Measurements from ENCODE around the gene MFRP. TPM values are rescaled to one million over a fixed set of nuclear protein-coding genes. Genes with fewer than 3 reads are reported as not detected.

The MFRP gene
- total and polyA plus RNA-seq, 9 of the 15 experiments (the other 6 are each of a cell fraction or from before 2014, with no cell fraction given) = not detected

DNA sequence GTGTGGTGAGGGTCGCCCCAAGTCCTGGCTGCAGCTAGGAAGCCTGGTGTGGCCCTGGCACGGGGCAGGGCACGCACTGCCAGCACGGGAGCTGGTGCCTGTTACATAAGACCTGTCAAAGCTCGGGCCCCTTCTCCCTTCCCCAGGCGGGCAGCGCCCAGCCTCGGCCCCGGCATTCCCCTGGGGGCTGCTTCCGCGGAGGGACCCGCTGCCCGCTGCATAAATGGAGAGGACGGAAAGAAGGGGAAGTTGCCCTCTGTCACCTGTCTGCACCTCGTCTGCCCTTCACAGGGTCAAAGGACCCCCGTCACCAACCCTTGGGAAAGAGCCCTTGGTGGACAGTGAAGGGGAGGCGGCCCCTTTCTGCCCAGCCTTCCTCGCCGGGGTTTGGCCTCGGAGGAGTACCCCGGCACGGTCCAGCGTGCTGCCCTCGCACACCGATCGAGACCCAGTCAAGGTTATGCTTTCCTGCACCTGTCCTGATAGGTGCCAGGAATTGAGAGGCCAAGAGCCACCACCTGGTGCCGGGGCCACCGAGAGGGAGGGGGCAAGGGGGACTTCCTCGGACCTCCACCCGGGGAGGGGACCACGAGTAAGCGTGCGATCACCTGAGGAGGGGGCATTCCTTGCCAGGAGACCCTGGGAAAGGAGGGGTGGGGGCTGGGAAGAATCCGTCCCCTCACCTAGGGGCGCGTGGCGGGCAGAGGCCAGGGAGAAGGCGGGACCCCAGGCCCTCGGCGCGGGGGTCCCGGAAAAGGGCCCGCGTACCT, 16.8 kb upstream of the MFRP start:
- ATAC-seq (no peak), DNase-seq (ENCODE audit: extremely low read depth in 1 of 4, low spot score in 3 of 4) (peak in 1 of 4 experiments; percentile 22), FAIRE-seq (no peak)
- 50% methylated on average over 19 of the region's 44 CpGs for WGBS (ENCODE audit: insufficient coverage, low coverage, missing lambda C conversion rate)
- no peaks in the 10 kb centered on the region for H3K9me3 ChIP-seq (replicated peaks; ENCODE audit: control insufficient read depth, insufficient read depth, low read depth, low read length)
- POLR2A ChIA-PET = interaction anchor here (0.6 to 3.0 kb wide), 4 partner anchors 12 to 261 kb away, joined by 3 to 24 read pairs (median 3); no protein-coding TSS in a partner anchor
- no TSS peak for BruUV-seq (replicated peaks)
- peaks cover 5% of the 10 kb centered on the region for H3K9me1 ChIP-seq (ENCODE audit: control insufficient read depth, insufficient read depth, low read length)
- H3K36me3 ChIP-seq (ENCODE audit: control insufficient read depth, insufficient read depth, low read length) = peaks cover 17% of the 10 kb centered on the region
- intact Hi-C loops (cut with micrococcal nuclease) (no loop called here), in situ Hi-C loops (cut with MboI) (no loop called here)
- H3K4me3 ChIP-seq = peak overlapping the region; percentile 40
- H3K4me1 ChIP-seq (replicated peaks in 1 of 2; ENCODE audit: control insufficient read depth in 2 of 2, insufficient read depth in 2 of 2, low read length in 2 of 2) = peaks cover 56 to 57% of the 10 kb centered on the region in 2 experiments
- no peaks in the 10 kb centered on the region for H4K20me1 ChIP-seq (replicated peaks; ENCODE audit: control insufficient read depth, insufficient read depth, low read length)
- peak overlapping the region; percentile 53 for H3K4me2 ChIP-seq (ENCODE audit: insufficient read depth, low read length)
- H2AFZ ChIP-seq (ENCODE audit: low read depth, low read length) = no peak overlapping the region; the same call in 1 of the 2 replicates
- no peaks in the 10 kb centered on the region for H3K27me3 ChIP-seq (ENCODE audit: control insufficient read depth in 2 of 2, insufficient read depth in 2 of 2, low read length in 2 of 2)
- peak overlapping the region; percentile 37 to 93; a peak in 3 of 4 replicates for H3K9ac ChIP-seq (ENCODE audit: insufficient read depth in 1 of 2, low read depth in 2 of 2, low read length in 2 of 2)
- CTCF ChIA-PET (ENCODE audit: low intra/inter-chr PET ratio) = no interaction called here
- H3K27ac ChIP-seq (ENCODE audit: extremely low read depth, low read depth, low read length) = peak overlapping the region; percentile 73; the same call in 1 of the 3 replicates
- peaks cover 18% of the 10 kb centered on the region; the same call in 2 of the 3 replicates for H3K79me2 ChIP-seq (ENCODE audit: control insufficient read depth, insufficient read depth, low read length)
- TF ChIP-seq CHD1 (IDR thresholded peaks at IDR 0.05; ENCODE audit: low read length) (no peak), ZNF318 (IDR thresholded peaks at IDR 0.05; ENCODE audit: borderline replicate concordance in 1 of 2, low read depth in 1 of 2) (no peak), SRSF3 (IDR thresholded peaks at IDR 0.05; ENCODE audit: insufficient read depth, low read length) (no peak), RBFOX2 (IDR thresholded peaks at IDR 0.05; ENCODE audit: low read depth, low read length) (peak; percentile 48; the same call in 1 of the 2 replicates), E2F1 (CRISPR knock-in tag; IDR thresholded peaks at IDR 0.05) (no peak), GATAD2B (IDR thresholded peaks at IDR 0.05; ENCODE audit: borderline replicate concordance) (no peak), CHCHD3 (CRISPR knock-in tag; IDR thresholded peaks at IDR 0.05) (no peak), ZFP30 (CRISPR knock-in tag; IDR thresholded peaks at IDR 0.05; ENCODE audit: borderline replicate concordance) (no peak)
- TF ChIP-seq, protein P1, sequence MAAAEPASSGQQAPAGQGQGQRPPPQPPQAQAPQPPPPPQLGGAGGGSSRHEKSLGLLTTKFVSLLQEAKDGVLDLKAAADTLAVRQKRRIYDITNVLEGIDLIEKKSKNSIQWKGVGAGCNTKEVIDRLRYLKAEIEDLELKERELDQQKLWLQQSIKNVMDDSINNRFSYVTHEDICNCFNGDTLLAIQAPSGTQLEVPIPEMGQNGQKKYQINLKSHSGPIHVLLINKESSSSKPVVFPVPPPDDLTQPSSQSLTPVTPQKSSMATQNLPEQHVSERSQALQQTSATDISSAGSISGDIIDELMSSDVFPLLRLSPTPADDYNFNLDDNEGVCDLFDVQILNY (CRISPR knock-in tag; IDR thresholded peaks at IDR 0.05) = no peak

All from K562 (cell line).